Gastroesophageal sphincter (tissue), 3 donors: ENCODE measurements around the gene LYST.

ENCODE experiments used
- EP300 ChIP-seq: sonication (generic); formaldehyde crosslinking; IDR thresholded peaks from one replicate; pipeline ENCODE4 v1.6.1; 2017; ENCODE audit warnings: antibody characterized with exemption, mild to moderate bottlenecking
- POLR2A ChIP-seq, 2 donors: fragments of 450-650 bp; IDR thresholded peaks; one replicate each; pipeline ENCODE4 v1.6.1; 2017; ENCODE audit warnings: antibody characterized with exemption in 2 of 2, mild to moderate bottlenecking in 2 of 2, moderate library complexity in 1 of 2
- POLR2AphosphoS5 ChIP-seq: sonication (generic); formaldehyde crosslinking; IDR thresholded peaks from one replicate; pipeline ENCODE4 v1.6.1; 2017; ENCODE audit warnings: antibody characterized with exemption
- TF ChIP-seq, protein P1 (sequence below), 4 experiments: fragments of 200-600 bp in 2 of 4; fragments of 450-650 bp in 2 of 4; sonication (generic) in 1 of 4; IDR thresholded peaks; one replicate each; pipeline ENCODE4 v1.5.1; 2017 to 2019; ENCODE audit warnings: antibody characterized with exemption in 4 of 4, mild to moderate bottlenecking in 2 of 4, moderate library complexity in 2 of 4

- TF ChIP-seq, protein P1, sequence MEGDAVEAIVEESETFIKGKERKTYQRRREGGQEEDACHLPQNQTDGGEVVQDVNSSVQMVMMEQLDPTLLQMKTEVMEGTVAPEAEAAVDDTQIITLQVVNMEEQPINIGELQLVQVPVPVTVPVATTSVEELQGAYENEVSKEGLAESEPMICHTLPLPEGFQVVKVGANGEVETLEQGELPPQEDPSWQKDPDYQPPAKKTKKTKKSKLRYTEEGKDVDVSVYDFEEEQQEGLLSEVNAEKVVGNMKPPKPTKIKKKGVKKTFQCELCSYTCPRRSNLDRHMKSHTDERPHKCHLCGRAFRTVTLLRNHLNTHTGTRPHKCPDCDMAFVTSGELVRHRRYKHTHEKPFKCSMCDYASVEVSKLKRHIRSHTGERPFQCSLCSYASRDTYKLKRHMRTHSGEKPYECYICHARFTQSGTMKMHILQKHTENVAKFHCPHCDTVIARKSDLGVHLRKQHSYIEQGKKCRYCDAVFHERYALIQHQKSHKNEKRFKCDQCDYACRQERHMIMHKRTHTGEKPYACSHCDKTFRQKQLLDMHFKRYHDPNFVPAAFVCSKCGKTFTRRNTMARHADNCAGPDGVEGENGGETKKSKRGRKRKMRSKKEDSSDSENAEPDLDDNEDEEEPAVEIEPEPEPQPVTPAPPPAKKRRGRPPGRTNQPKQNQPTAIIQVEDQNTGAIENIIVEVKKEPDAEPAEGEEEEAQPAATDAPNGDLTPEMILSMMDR (IDR thresholded peaks at IDR 0.05): no peak
- no peak for TF ChIP-seq POLR2AphosphoS5
- no peak for TF ChIP-seq POLR2A (IDR thresholded peaks at IDR 0.05)
- TF ChIP-seq EP300: no peak
These were observed 216.2 kb downstream of the LYST start for GRCh38 chr1:235650341-235651169.
